ENCODE data around the gene DISP2.

Gene DISP2

GRCh38 chr15:40425681-40426080 lies 67.7 kb downstream of the DISP2 start:
- no peak for DNase-seq (ENCODE audit: low read depth in 2 of 2)

- DNase-seq (ENCODE audit: low read depth in 2 of 2), result no peak
These were observed 69.2 kb downstream of the DISP2 start for GRCh38 chr15:40427188-40427587.

- no peak for DNase-seq (ENCODE audit: low read depth in 2 of 2)
These were observed 70.2 kb downstream of the DISP2 start for GRCh38 chr15:40428185-40428584.
